SK-N-SH treated with all-trans-retinoic acid at 6 μM for 48 hours (cell line): ENCODE results near the gene CTNNBL1.

Source experiments
- ATAC-seq: fragments of 200-7000 bp; cut with Tn5 transposase; 3 replicates; pipeline ENCODE4 v1.9.1; 2020; ENCODE audit warnings: mild to moderate bottlenecking, moderate library complexity
- ARNTL ChIP-seq: fragments of 450-650 bp; formaldehyde crosslinking; IDR thresholded peaks from 2 replicates; pipeline ENCODE4 v1.5.0; 2020; ENCODE audit warnings: low read depth, mild to moderate bottlenecking, moderate library complexity, borderline replicate concordance
- CREB5 ChIP-seq: fragments of 250-450 bp; sonication (Bioruptor Pico); IDR thresholded peaks from 2 replicates; pipeline ENCODE4 v1.5.1; 2020; ENCODE audit warnings: low read depth, mild to moderate bottlenecking, moderate library complexity
- CSDC2 ChIP-seq: fragments of 250-450 bp; sonication (Bioruptor Pico); IDR thresholded peaks from 2 replicates; pipeline ENCODE4 v1.5.0; 2020; ENCODE audit warnings: mild to moderate bottlenecking, moderate library complexity
- ESRRG ChIP-seq: fragments of 250-450 bp; sonication (Bioruptor Pico); IDR thresholded peaks from 2 replicates; pipeline ENCODE4 v1.6.1; 2021; ENCODE audit warnings: mild to moderate bottlenecking
- GLIS3 ChIP-seq: fragments of 250-450 bp; sonication (Bioruptor Pico); IDR thresholded peaks from 2 replicates; pipeline ENCODE4 v1.5.0; 2020; ENCODE audit warnings: mild to moderate bottlenecking, moderate library complexity
- ISL1 ChIP-seq: fragments of 250-450 bp; sonication (Bioruptor Pico); IDR thresholded peaks from 2 replicates; pipeline ENCODE4 v2.1.2; 2022; ENCODE audit warnings: mild to moderate bottlenecking, moderate library complexity
- OSR1 ChIP-seq: fragments of 250-450 bp; sonication (Bioruptor Pico); IDR thresholded peaks from 2 replicates; pipeline ENCODE4 v1.8.0; 2022; ENCODE audit warnings: moderate library complexity, mild to moderate bottlenecking, inconsistent platforms
- PATZ1 ChIP-seq: fragments of 250-450 bp; sonication (Bioruptor Pico); IDR thresholded peaks from 2 replicates; pipeline ENCODE4 v1.8.0; 2020; ENCODE audit warnings: mild to moderate bottlenecking, moderate library complexity, borderline replicate concordance
- RARB ChIP-seq: fragments of 250-450 bp; sonication (Bioruptor Pico); IDR thresholded peaks from 2 replicates; pipeline ENCODE4 v1.8.0; 2021; ENCODE audit warnings: mild to moderate bottlenecking, moderate library complexity
- SNAI2 ChIP-seq: fragments of 250-450 bp; sonication (Bioruptor Pico); IDR thresholded peaks from 2 replicates; pipeline ENCODE4 v1.5.0; 2020; ENCODE audit warnings: mild to moderate bottlenecking, moderate library complexity
- TCF4 ChIP-seq: fragments of 250-450 bp; sonication (Bioruptor Pico); IDR thresholded peaks from 2 replicates; pipeline ENCODE4 v1.8.0; 2021; ENCODE audit warnings: mild to moderate bottlenecking, moderate library complexity, borderline replicate concordance
- TOX ChIP-seq: fragments of 250-450 bp; sonication (Bioruptor Pico); IDR thresholded peaks from 2 replicates; pipeline ENCODE4 v1.8.0; 2021; ENCODE audit warnings: mild to moderate bottlenecking, moderate library complexity, borderline replicate concordance
- ZC3H10 ChIP-seq: fragments of 250-450 bp; sonication (Bioruptor Pico); IDR thresholded peaks from 2 replicates; pipeline ENCODE4 v1.5.1; 2021; ENCODE audit warnings: mild to moderate bottlenecking, moderate library complexity
- ZFP3 ChIP-seq: fragments of 250-450 bp; sonication (Bioruptor Pico); IDR thresholded peaks from 2 replicates; pipeline ENCODE4 v1.5.0; 2020; ENCODE audit warnings: mild to moderate bottlenecking, moderate library complexity
- ZNF565 ChIP-seq: fragments of 450-650 bp; formaldehyde crosslinking; conservative IDR thresholded peaks from 2 replicates; pipeline ENCODE4 v1.5.0; 2020; ENCODE audit warnings: low read depth, mild to moderate bottlenecking, moderate library complexity
- ZNF70 ChIP-seq: fragments of 450-650 bp; formaldehyde crosslinking; IDR thresholded peaks from 2 replicates; pipeline ENCODE4 v1.5.0; 2020; ENCODE audit warnings: mild to moderate bottlenecking, moderate library complexity
- ZNF8 ChIP-seq: fragments of 450-650 bp; formaldehyde crosslinking; IDR thresholded peaks from 2 replicates; pipeline ENCODE4 v1.5.0; 2020; ENCODE audit warnings: mild to moderate bottlenecking, moderate library complexity
- TF ChIP-seq, protein P1 (sequence below): fragments of 250-450 bp; sonication (Bioruptor Pico); IDR thresholded peaks from 2 replicates; pipeline ENCODE4 v1.8.0; 2021; ENCODE audit warnings: low read depth, mild to moderate bottlenecking, moderate library complexity, borderline replicate concordance
- TF ChIP-seq, protein P2 (sequence below): fragments of 250-450 bp; sonication (Bioruptor Pico); IDR thresholded peaks from 2 replicates; pipeline ENCODE4 v1.5.1; 2021; ENCODE audit warnings: mild to moderate bottlenecking, moderate library complexity
- TF ChIP-seq, protein P3 (sequence below): fragments of 250-450 bp; sonication (Bioruptor Pico); IDR thresholded peaks from 2 replicates; pipeline ENCODE4 v1.5.0; 2020; ENCODE audit warnings: mild to moderate bottlenecking, moderate library complexity

Gene CTNNBL1

GRCh38 chr20:37836926-37837325 is 143.1 kb downstream of the CTNNBL1 start:
- TF ChIP-seq TOX (CRISPR knock-in tag): no peak
- TF ChIP-seq, protein P1, sequence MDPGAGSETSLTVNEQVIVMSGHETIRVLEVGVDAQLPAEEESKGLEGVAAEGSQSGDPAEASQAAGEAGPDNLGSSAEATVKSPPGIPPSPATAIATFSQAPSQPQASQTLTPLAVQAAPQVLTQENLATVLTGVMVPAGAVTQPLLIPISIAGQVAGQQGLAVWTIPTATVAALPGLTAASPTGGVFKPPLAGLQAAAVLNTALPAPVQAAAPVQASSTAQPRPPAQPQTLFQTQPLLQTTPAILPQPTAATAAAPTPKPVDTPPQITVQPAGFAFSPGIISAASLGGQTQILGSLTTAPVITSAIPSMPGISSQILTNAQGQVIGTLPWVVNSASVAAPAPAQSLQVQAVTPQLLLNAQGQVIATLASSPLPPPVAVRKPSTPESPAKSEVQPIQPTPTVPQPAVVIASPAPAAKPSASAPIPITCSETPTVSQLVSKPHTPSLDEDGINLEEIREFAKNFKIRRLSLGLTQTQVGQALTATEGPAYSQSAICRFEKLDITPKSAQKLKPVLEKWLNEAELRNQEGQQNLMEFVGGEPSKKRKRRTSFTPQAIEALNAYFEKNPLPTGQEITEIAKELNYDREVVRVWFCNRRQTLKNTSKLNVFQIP: no peak
- TF ChIP-seq ZFP3 (CRISPR knock-in tag): no peak
- no peak for TF ChIP-seq ISL1 (CRISPR knock-in tag)
- no peak for TF ChIP-seq TCF4
- TF ChIP-seq GLIS3: no peak
- ATAC-seq: no peak

GRCh38 chr20:37837924-37838323 is 144.1 kb downstream of the CTNNBL1 start:
- no peak for ATAC-seq
- TF ChIP-seq ZNF565 (CRISPR knock-in tag): no peak
- TF ChIP-seq ZC3H10 (CRISPR knock-in tag): no peak
- TF ChIP-seq, protein P1: no peak
- TF ChIP-seq CSDC2 (CRISPR knock-in tag): no peak
- TF ChIP-seq GLIS3: no peak
- TF ChIP-seq ESRRG (CRISPR knock-in tag): no peak
- no peak for TF ChIP-seq CREB5 (CRISPR knock-in tag)
- no peak for TF ChIP-seq ZNF70 (CRISPR knock-in tag)
- no peak for TF ChIP-seq OSR1 (CRISPR knock-in tag)
- TF ChIP-seq ARNTL (CRISPR knock-in tag): no peak
- TF ChIP-seq, all 23 proteins: peak for 0

DNA sequence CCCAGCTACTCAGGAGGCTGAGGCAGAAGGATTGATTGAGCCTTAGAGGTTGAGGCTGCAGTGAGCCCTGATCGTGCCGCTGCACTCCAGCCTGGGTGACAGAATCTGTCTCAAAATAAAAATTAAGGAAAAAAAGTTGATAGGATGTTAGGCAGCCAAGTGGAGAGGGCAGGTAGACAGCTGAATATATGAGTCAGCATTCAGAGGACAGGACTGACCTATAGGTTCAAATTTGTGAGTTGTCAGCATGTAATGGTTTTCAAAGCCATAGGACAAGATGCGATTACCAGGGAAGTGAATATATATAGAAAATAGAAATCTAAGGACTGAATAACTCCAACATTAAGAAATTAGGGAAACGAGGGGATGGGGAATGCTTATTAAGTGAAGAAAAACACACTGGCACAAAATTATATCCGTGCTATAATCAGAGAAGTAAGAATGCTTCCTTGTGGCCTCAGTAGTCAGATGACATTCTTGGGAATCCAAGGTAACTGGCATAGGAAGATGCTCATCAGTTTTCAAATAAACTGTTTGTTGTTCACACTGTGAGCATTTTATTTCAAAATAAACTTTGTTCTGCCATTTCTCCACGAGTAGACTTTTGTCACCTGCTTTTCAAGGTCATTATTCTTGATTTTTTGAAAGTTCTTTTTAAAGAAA is 145.1 kb downstream of the CTNNBL1 start:
- ATAC-seq: no peak
- TF ChIP-seq ZFP3 (CRISPR knock-in tag) (no peak), PATZ1 (CRISPR knock-in tag) (no peak), OSR1 (CRISPR knock-in tag) (no peak), ZNF565 (CRISPR knock-in tag) (no peak), ISL1 (CRISPR knock-in tag) (no peak), ZNF70 (CRISPR knock-in tag) (no peak), RARB (no peak), GLIS3 (no peak), TCF4 (no peak), TOX (CRISPR knock-in tag) (no peak), CREB5 (CRISPR knock-in tag) (no peak), ESRRG (CRISPR knock-in tag) (no peak), CSDC2 (CRISPR knock-in tag) (no peak), ZNF8 (CRISPR knock-in tag) (no peak), SNAI2 (CRISPR knock-in tag) (no peak)
- TF ChIP-seq, protein P2, sequence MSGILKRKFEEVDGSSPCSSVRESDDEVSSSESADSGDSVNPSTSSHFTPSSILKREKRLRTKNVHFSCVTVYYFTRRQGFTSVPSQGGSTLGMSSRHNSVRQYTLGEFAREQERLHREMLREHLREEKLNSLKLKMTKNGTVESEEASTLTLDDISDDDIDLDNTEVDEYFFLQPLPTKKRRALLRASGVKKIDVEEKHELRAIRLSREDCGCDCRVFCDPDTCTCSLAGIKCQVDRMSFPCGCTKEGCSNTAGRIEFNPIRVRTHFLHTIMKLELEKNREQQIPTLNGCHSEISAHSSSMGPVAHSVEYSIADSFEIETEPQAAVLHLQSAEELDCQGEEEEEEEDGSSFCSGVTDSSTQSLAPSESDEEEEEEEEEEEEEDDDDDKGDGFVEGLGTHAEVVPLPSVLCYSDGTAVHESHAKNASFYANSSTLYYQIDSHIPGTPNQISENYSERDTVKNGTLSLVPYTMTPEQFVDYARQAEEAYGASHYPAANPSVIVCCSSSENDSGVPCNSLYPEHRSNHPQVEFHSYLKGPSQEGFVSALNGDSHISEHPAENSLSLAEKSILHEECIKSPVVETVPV (CRISPR knock-in tag): no peak
- TF ChIP-seq, protein P3, sequence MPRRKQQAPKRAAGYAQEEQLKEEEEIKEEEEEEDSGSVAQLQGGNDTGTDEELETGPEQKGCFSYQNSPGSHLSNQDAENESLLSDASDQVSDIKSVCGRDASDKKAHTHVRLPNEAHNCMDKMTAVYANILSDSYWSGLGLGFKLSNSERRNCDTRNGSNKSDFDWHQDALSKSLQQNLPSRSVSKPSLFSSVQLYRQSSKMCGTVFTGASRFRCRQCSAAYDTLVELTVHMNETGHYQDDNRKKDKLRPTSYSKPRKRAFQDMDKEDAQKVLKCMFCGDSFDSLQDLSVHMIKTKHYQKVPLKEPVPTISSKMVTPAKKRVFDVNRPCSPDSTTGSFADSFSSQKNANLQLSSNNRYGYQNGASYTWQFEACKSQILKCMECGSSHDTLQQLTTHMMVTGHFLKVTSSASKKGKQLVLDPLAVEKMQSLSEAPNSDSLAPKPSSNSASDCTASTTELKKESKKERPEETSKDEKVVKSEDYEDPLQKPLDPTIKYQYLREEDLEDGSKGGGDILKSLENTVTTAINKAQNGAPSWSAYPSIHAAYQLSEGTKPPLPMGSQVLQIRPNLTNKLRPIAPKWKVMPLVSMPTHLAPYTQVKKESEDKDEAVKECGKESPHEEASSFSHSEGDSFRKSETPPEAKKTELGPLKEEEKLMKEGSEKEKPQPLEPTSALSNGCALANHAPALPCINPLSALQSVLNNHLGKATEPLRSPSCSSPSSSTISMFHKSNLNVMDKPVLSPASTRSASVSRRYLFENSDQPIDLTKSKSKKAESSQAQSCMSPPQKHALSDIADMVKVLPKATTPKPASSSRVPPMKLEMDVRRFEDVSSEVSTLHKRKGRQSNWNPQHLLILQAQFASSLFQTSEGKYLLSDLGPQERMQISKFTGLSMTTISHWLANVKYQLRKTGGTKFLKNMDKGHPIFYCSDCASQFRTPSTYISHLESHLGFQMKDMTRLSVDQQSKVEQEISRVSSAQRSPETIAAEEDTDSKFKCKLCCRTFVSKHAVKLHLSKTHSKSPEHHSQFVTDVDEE (CRISPR knock-in tag): no peak
